ENCODE results near the gene PLCL1.
"Not testable (repeated sequence)": the region's sequence is repeated elsewhere in the genome, so short reads cannot be mapped to it uniquely, and the experiment has no call there.

Gene PLCL1

GRCh38 chr2:197810491-197810890 is 6.1 kb downstream of the PLCL1 start:
- no peak for DNase-seq

- no peak for DNase-seq
Observed at GRCh38 chr2:197813093-197813787, 8.8 kb downstream of the PLCL1 start.

GRCh38 chr2:197814526-197814925 is 10.1 kb downstream of the PLCL1 start:
- no peak for DNase-seq

GRCh38 chr2:197821550-197822289 is 17.3 kb downstream of the PLCL1 start:
- no peak for DNase-seq

GRCh38 chr2:197822333-197822732 is 17.9 kb downstream of the PLCL1 start:
- DNase-seq = no peak

GRCh38 chr2:197827618-197828017 is 23.2 kb downstream of the PLCL1 start:
- DNase-seq = no peak

- DNase-seq = no peak
Observed at GRCh38 chr2:197828464-197829135, 24.2 kb downstream of the PLCL1 start.

GRCh38 chr2:197834771-197835170 is 30.4 kb downstream of the PLCL1 start:
- DNase-seq = not testable (repeated sequence)

- no peak for DNase-seq
Observed at GRCh38 chr2:197835293-197835692, 30.9 kb downstream of the PLCL1 start.

GRCh38 chr2:197838036-197838435 is 33.6 kb downstream of the PLCL1 start:
- DNase-seq = no peak

GRCh38 chr2:197838579-197838978 is 34.2 kb downstream of the PLCL1 start:
- no peak for DNase-seq

- no peak for DNase-seq
Observed at GRCh38 chr2:197839327-197839726, 34.9 kb downstream of the PLCL1 start.

- DNase-seq = no peak
Observed at GRCh38 chr2:197839856-197840255, 35.5 kb downstream of the PLCL1 start.

GRCh38 chr2:197846128-197846527 is 41.7 kb downstream of the PLCL1 start:
- no peak for DNase-seq

- DNase-seq = no peak
Observed at GRCh38 chr2:197846777-197847176, 42.4 kb downstream of the PLCL1 start.

GRCh38 chr2:197847651-197848401 is 43.4 kb downstream of the PLCL1 start:
- DNase-seq = no peak

GRCh38 chr2:197848602-197849001 is 44.2 kb downstream of the PLCL1 start:
- DNase-seq = no peak

- no peak for DNase-seq
Observed at GRCh38 chr2:197850882-197851450, 46.6 kb downstream of the PLCL1 start.

- DNase-seq = no peak
Observed at GRCh38 chr2:197851451-197851850, 47.1 kb downstream of the PLCL1 start.

- DNase-seq = no peak
Observed at GRCh38 chr2:197852108-197852507, 47.7 kb downstream of the PLCL1 start.

- DNase-seq = no peak
Observed at GRCh38 chr2:197853549-197853948, 49.2 kb downstream of the PLCL1 start.

GRCh38 chr2:197857476-197858107 is 53.2 kb downstream of the PLCL1 start:
- DNase-seq = no peak
